B cell (primary cell): ENCODE measurements around the gene SPTBN1. TPM values are rescaled to one million over a fixed set of nuclear protein-coding genes. Genes with fewer than 3 reads are reported as not detected.

ENCODE experiments used
- ATAC-seq: fragments of 200-7000 bp; cut with Tn5 transposase; one replicate; pipeline ENCODE4 v1.10.0; 2021; ENCODE audit warnings: low read depth, mild to moderate bottlenecking, moderate number of reproducible peaks, moderate library complexity
- CTCF ChIA-PET: fragments of 350-600 bp; sonication (Branson Sonifier 250); formaldehyde crosslinking; loops from one replicate; lab custom pipeline; 2021; ENCODE audit warnings: antibody characterized with exemption, inconsistent platforms; lab: Charles Lee
- POLR2A ChIA-PET: fragments of 350-600 bp; sonication (Branson Sonifier 250); formaldehyde crosslinking; loops from one replicate; lab custom pipeline; 2021; ENCODE audit warnings: antibody characterized with exemption; lab: Charles Lee
- DNase-seq: peaks from one replicate; pipeline ENCODE4 v3.0.0; 2013
- H2AFZ ChIP-seq: 2 replicates; pipeline ENCODE4 v1.6.1; 2012; ENCODE audit warnings: mild to moderate bottlenecking, low read depth, low read length; ENCODE audit not compliant: insufficient read depth, poor library complexity, severe bottlenecking
- H3K27ac ChIP-seq, 2 donors: 1 replicate in 1 of 2; 2 replicates in 1 of 2; pipeline ENCODE4 v1.5.1; 2012 to 2013; ENCODE audit warnings: low read length in 2 of 2, mild to moderate bottlenecking in 2 of 2, moderate library complexity in 1 of 2
- H3K27me3 ChIP-seq, 4 experiments: fragments of 200-600 bp in 1 of 4; sonication (generic) in 1 of 4; replicated peaks in 1 of 4; 1 replicate in 2 of 4; 2 replicates in 2 of 4; pipeline versions ENCODE4 v1.6.1 to v1.7.0; 2013 to 2016; ENCODE audit warnings: low read length in 3 of 4, mild to moderate bottlenecking in 2 of 4, mixed read lengths in 1 of 4, moderate library complexity in 1 of 4; ENCODE audit not compliant: insufficient read depth in 4 of 4, control insufficient read depth in 3 of 4; ENCODE audit errors: control extremely low read depth in 1 of 4
- H3K36me3 ChIP-seq, 2 experiments: replicated peaks in 1 of 2; 1 replicate in 1 of 2; 2 replicates in 1 of 2; pipeline versions ENCODE4 v1.6.1 to v1.7.1; 2013; ENCODE audit warnings: low read length in 1 of 2; ENCODE audit not compliant: insufficient read depth in 2 of 2, control insufficient read depth in 1 of 2; ENCODE audit errors: control extremely low read depth in 1 of 2, extremely low read depth in 1 of 2
- H3K4me1 ChIP-seq, 2 donors: fragments of 200-600 bp in 1 of 2; sonication (generic) in 1 of 2; 1 replicate in 1 of 2; 2 replicates in 1 of 2; pipeline versions ENCODE4 v1.5.1 to v1.6.1; 2013 to 2017; ENCODE audit warnings: low read length in 2 of 2; ENCODE audit not compliant: control insufficient read depth in 2 of 2, insufficient read depth in 2 of 2
- H3K4me2 ChIP-seq: replicated peaks from 2 replicates; pipeline ENCODE3; 2012; ENCODE audit warnings: mild to moderate bottlenecking, low read depth, low read length; ENCODE audit not compliant: poor library complexity, severe bottlenecking
- H3K4me3 ChIP-seq, 5 experiments: fragments of 200-600 bp in 1 of 5; sonication (generic) in 1 of 5; 1 replicate in 3 of 5; 2 replicates in 2 of 5; pipeline versions ENCODE4 v1.5.1 to v1.7.0; 2011 to 2016; ENCODE audit warnings: low read length in 4 of 5, mild to moderate bottlenecking in 4 of 5, low read depth in 2 of 5, control low read depth in 1 of 5, moderate library complexity in 1 of 5; ENCODE audit not compliant: insufficient read depth in 1 of 5; ENCODE audit errors: control extremely low read depth in 1 of 5, extremely low read depth in 1 of 5
- H3K79me2 ChIP-seq: fragments of 200-600 bp; sonication (generic); one replicate; pipeline ENCODE4 v1.6.0; 2016; ENCODE audit warnings: low read length; ENCODE audit not compliant: control insufficient read depth, insufficient read depth
- H3K9ac ChIP-seq: fragments of 200-600 bp; sonication (generic); 2 replicates; pipeline ENCODE4 v1.6.1; 2017; ENCODE audit warnings: mild to moderate bottlenecking, low read length, moderate library complexity
- H3K9me3 ChIP-seq, 3 donors: one replicate each; pipeline versions ENCODE4 v1.6.1 to v1.7.1; 2013; ENCODE audit warnings: low read length in 2 of 3; ENCODE audit not compliant: control insufficient read depth in 2 of 3, insufficient read depth in 1 of 3; ENCODE audit errors: control extremely low read depth in 1 of 3
- H4K20me1 ChIP-seq: 2 replicates; pipeline ENCODE4 v1.6.0; 2012; ENCODE audit warnings: mild to moderate bottlenecking, low read length; ENCODE audit not compliant: insufficient read depth, control insufficient read depth, poor library complexity, severe bottlenecking
- H3K27ac Mint-ChIP-seq: one replicate; pipeline ENCODE4 v1.8.0; 2021; ENCODE audit warnings: mixed read lengths
- H3K27me3 Mint-ChIP-seq: one replicate; pipeline ENCODE4 v1.8.0; 2021; ENCODE audit warnings: mixed read lengths
- H3K4me1 Mint-ChIP-seq: one replicate; pipeline ENCODE4 v1.8.0; 2021; ENCODE audit warnings: mixed read lengths
- H3K4me3 Mint-ChIP-seq: one replicate; pipeline ENCODE4 v1.8.0; 2021; ENCODE audit warnings: mixed read lengths
- H3K9me3 Mint-ChIP-seq: one replicate; pipeline ENCODE4 v1.8.0; 2022; ENCODE audit warnings: mixed read lengths; ENCODE audit not compliant: insufficient read depth
- EZH2 ChIP-seq: IDR thresholded peaks from 2 replicates; pipeline ENCODE4 v1.6.1; 2012; ENCODE audit warnings: borderline replicate concordance, low read depth, mild to moderate bottlenecking, moderate library complexity, low read length; ENCODE audit not compliant: insufficient read depth, poor library complexity, severe bottlenecking
- WGBS: methylation state at CpG from one replicate; pipeline ENCODE4 v1.1.5; 2013; ENCODE audit warnings: missing lambda C conversion rate; ENCODE audit not compliant: insufficient coverage; 5-methylcytosine and 5-hydroxymethylcytosine counted together
- intact Hi-C: fragments of 100-400 bp; cut with micrococcal nuclease; formaldehyde crosslinking; loops from one replicate; pipeline ENCODE4 v1.10.0; 2022
- polyA plus RNA-seq: library from polyadenylated mRNA; depleted of rRNA; stranded (reverse); fragments of >200 nt; gene quantifications from 2 replicates; pipeline ENCODE4 v1.2.3, GENCODE V29; 2012
- total RNA-seq, 2 donors: library from RNA; stranded (reverse); fragments of 120-200 nt in 1 of 2; gene quantifications; 1 replicate in 1 of 2; 2 replicates in 1 of 2; pipeline versions ENCODE4 v1.2.3 to v1.2.4, GENCODE V29; 2013 to 2022
- TF ChIP-seq, protein P1 (sequence below): fragments of 200-600 bp; IDR thresholded peaks from one replicate; pipeline ENCODE4 v1.8.0; 2022; ENCODE audit warnings: antibody characterized with exemption, mild to moderate bottlenecking

The SPTBN1 gene
- total and polyA plus RNA-seq, 2 donors (not counting 1 experiment from before 2014, with no cell fraction given): 43.7 to 144 TPM

DNA sequence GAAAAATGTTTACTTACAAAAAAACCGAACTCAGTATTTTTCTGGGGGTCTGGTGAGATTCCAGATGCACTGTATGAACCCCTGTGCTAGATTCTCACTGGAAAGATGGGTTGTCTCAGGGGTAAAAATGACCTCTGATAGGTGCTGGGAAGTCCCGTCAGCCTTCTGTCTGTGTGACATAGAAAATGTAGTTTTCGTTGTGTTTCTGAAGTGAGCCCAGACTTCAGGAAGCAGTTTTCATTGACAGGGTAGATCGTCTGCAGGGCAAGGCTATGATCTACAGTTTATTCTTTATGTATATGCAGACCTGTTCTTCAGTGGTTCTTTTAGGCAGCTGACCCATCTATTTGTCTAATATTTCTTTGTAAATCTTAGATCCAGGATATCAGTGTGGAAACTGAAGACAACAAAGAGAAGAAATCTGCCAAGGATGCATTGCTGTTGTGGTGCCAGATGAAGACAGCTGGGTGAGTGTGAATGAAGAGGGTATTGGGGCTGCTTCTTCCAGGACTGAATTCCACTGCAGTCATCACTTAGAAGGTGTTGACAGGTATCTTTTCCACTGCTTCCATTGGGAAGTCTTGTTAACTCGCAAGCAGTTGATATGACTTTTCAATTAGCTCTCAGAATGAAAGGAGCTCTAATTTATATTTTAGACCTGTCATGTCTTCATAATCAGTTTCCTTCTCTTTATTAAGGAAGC lies 159.9 kb downstream of the SPTBN1 start:
- Mint-ChIP-seq H3K27me3 (no peaks in the 10 kb centered on the region), H3K9me3 (no peaks in the 10 kb centered on the region), H3K4me3 (no peak overlapping the region), H3K27ac (no peak overlapping the region), H3K4me1 (peaks cover 35% of the 10 kb centered on the region)
- Histone ChIP-seq H3K79me2 (peaks cover 53% of the 10 kb centered on the region), H2AFZ (no peak overlapping the region), H3K27ac (no peak overlapping the region), H3K4me2 (no peak overlapping the region), H3K27me3 (no peaks in the 10 kb centered on the region), H4K20me1 (peaks cover 34% of the 10 kb centered on the region), H3K9ac (no peak overlapping the region), H3K4me3 (no peak overlapping the region), H3K4me1 (peaks cover 10 to 12% of the 10 kb centered on the region in 2 donors), H3K36me3 (peaks cover 42 to 85% of the 10 kb centered on the region in 2 experiments), H3K9me3 (no peaks in the 10 kb centered on the region)
- ChIA-PET CTCF (interaction anchor here (1.1 to 1.6 kb wide), 4 partner anchors 15 to 509 kb away, joined by 3 to 4 read pairs (median 4); no protein-coding TSS in a partner anchor), POLR2A (no interaction called here)
- 97% methylated on average over 3 of the region's 5 CpGs for WGBS
- TF ChIP-seq, protein P1, sequence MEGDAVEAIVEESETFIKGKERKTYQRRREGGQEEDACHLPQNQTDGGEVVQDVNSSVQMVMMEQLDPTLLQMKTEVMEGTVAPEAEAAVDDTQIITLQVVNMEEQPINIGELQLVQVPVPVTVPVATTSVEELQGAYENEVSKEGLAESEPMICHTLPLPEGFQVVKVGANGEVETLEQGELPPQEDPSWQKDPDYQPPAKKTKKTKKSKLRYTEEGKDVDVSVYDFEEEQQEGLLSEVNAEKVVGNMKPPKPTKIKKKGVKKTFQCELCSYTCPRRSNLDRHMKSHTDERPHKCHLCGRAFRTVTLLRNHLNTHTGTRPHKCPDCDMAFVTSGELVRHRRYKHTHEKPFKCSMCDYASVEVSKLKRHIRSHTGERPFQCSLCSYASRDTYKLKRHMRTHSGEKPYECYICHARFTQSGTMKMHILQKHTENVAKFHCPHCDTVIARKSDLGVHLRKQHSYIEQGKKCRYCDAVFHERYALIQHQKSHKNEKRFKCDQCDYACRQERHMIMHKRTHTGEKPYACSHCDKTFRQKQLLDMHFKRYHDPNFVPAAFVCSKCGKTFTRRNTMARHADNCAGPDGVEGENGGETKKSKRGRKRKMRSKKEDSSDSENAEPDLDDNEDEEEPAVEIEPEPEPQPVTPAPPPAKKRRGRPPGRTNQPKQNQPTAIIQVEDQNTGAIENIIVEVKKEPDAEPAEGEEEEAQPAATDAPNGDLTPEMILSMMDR: no peak
- TF ChIP-seq EZH2: no peak
- no peak for ATAC-seq
- intact Hi-C loops: no loop called here
- no peak for DNase-seq

DNA sequence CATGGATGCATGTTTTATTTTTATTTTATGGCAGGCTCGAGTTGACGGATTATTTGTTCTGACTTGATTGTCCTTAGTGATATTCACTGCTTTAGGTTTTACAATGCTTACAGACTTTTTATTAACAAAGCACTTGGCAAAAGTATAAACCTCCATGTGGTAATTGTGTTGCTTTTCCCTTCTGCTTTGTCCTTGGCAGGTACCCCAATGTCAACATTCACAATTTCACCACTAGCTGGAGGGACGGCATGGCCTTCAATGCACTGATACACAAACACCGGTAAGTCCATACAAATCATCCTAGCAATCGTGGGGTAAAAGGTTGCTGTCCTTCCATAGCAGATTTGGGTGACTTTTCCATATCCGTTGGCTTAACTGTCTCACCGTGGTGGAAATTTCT lies 161.3 kb downstream of the SPTBN1 start:
- Histone ChIP-seq H3K36me3 (peaks cover 44 to 96% of the 10 kb centered on the region in 2 experiments), H3K27ac (no peak overlapping the region), H3K27me3 (no peaks in the 10 kb centered on the region), H3K9ac (no peak overlapping the region), H3K9me3 (no peaks in the 10 kb centered on the region), H3K4me1 (peaks cover 10 to 12% of the 10 kb centered on the region in 2 donors), H2AFZ (no peak overlapping the region), H3K4me3 (no peak overlapping the region), H4K20me1 (peaks cover 20% of the 10 kb centered on the region), H3K79me2 (peaks cover 40% of the 10 kb centered on the region), H3K4me2 (no peak overlapping the region)
- no peaks in the 10 kb centered on the region for H3K9me3 Mint-ChIP-seq
- TF ChIP-seq, protein P1: no peak
- no peak for TF ChIP-seq EZH2
- POLR2A ChIA-PET: no interaction called here
- H3K27ac Mint-ChIP-seq: no peak overlapping the region
- CTCF ChIA-PET: interaction anchor here (1.2 to 2.0 kb wide), 3 partner anchors 93 to 511 kb away, joined by 3 to 5 read pairs (median 4); no protein-coding TSS in a partner anchor
- WGBS: 100% methylated on average over 5 of the region's 7 CpGs
- no peaks in the 10 kb centered on the region for H3K27me3 Mint-ChIP-seq
- ATAC-seq (no peak), DNase-seq (no peak)
- H3K4me3 Mint-ChIP-seq: no peak overlapping the region
- intact Hi-C loops: no loop called here
- peaks cover 29% of the 10 kb centered on the region for H3K4me1 Mint-ChIP-seq
